22Rv1 (cell line): ENCODE data around the gene SLC22A1.

Source experiments
- H3K27ac ChIP-seq: fragments of 450-650 bp; 2 replicates; pipeline ENCODE4 v1.5.1; 2017
- ZFX ChIP-seq: fragments of 450-650 bp; IDR thresholded peaks from 2 replicates; pipeline ENCODE4 v1.6.1; 2017; ENCODE audit warnings: antibody characterized with exemption, borderline replicate concordance
- TF ChIP-seq, protein P1 (sequence below): fragments of 450-650 bp; IDR thresholded peaks from 2 replicates; pipeline ENCODE4 v1.5.1; 2017; ENCODE audit warnings: mild to moderate bottlenecking

The SLC22A1 gene

DNA sequence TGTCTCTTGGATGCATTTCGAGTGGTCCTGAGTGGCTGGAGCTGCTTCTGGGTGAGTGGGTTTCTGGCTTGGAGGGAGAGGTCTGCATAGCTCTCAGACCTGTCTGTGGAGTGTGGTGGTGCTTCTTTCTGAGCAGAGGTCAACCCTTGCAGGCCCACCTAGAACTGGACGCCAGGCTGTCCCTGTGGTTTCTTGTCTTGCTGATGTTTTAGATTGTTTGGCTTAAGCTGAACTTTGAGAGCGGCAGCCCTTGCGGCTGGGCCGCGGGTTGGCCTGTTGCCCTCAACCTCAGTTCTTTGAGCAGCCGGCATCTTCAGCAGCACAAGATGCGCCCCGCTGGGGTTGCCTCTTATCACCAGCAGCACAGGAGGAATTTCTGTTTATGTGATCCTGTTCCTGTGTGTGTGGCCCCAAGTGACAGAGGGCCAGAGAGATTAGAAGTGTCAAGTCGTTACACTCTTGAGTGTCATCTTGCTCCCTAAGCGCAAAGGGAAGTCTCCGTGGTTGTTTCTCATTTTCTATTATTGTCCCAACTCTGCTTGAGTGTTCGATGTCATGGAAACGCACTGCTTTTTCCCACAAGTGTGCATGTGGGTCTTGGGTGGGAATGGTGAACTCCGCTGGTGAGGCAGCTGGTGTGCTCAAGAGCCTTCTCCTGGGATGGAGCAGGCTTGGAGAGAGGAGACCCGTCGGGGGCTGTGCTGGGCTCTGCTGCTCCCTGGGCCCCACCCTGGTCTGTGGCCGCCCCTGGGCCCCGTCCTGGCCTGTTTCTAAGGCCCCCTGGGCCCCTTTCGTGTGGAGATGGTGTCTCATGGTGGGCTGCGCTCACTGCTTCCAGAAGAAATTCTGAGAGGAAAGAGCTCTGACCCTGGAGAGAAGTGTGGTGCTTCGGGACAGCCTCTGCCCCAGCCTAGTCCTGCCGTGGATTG lies 20.1 kb upstream of the SLC22A1 start:
- TF ChIP-seq, protein P1, sequence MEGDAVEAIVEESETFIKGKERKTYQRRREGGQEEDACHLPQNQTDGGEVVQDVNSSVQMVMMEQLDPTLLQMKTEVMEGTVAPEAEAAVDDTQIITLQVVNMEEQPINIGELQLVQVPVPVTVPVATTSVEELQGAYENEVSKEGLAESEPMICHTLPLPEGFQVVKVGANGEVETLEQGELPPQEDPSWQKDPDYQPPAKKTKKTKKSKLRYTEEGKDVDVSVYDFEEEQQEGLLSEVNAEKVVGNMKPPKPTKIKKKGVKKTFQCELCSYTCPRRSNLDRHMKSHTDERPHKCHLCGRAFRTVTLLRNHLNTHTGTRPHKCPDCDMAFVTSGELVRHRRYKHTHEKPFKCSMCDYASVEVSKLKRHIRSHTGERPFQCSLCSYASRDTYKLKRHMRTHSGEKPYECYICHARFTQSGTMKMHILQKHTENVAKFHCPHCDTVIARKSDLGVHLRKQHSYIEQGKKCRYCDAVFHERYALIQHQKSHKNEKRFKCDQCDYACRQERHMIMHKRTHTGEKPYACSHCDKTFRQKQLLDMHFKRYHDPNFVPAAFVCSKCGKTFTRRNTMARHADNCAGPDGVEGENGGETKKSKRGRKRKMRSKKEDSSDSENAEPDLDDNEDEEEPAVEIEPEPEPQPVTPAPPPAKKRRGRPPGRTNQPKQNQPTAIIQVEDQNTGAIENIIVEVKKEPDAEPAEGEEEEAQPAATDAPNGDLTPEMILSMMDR, result no peak
- TF ChIP-seq ZFX, result no peak
- no peak overlapping the region for H3K27ac ChIP-seq

DNA sequence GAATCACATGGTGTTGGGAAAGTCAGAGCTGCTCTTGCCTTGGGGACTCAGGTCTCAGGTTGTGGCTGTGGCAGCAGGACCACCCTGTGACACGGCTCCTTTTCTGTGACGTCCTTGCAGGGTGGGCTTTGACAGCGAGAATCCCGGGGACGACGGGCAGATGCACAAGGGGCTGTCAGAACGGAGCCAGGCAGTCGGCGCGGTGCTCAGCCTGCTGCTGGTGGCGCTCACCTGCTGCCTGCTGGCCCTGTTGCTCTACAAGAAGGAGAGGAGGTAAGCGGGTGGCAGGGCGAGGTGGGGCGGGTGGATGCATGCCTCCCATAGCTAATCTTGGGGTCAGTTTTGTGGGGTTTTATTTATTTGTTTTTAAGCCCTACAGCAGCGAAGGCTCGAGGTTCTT lies 19.2 kb upstream of the SLC22A1 start:
- no peak for TF ChIP-seq ZFX
- TF ChIP-seq, protein P1, result no peak
- no peak overlapping the region for H3K27ac ChIP-seq

- H3K27ac ChIP-seq, result no peak overlapping the region
- TF ChIP-seq, protein P1, result peak; percentile 62
- TF ChIP-seq ZFX, result no peak
Measured at GRCh38 chr6:160102956-160103824, 18.4 kb upstream of the SLC22A1 start.

- TF ChIP-seq, protein P1, result no peak
- TF ChIP-seq ZFX, result no peak
- H3K27ac ChIP-seq, result no peak overlapping the region
Measured at GRCh38 chr6:160103825-160104100, 17.9 kb upstream of the SLC22A1 start.

- H3K27ac ChIP-seq, result no peak overlapping the region
- TF ChIP-seq ZFX, result no peak
- TF ChIP-seq, protein P1, result no peak
Measured at GRCh38 chr6:160104821-160105517, 16.6 kb upstream of the SLC22A1 start.

- TF ChIP-seq, protein P1, result no peak
- no peak for TF ChIP-seq ZFX
- H3K27ac ChIP-seq, result no peak overlapping the region
Measured at GRCh38 chr6:160106010-160106409, 15.6 kb upstream of the SLC22A1 start.
